HG02970 (cell line): ENCODE data around the gene LARP6.

Experiments
- ATAC-seq: cut with Tn5 transposase; IDR thresholded peaks from one replicate; pipeline ENCODE4 v1.9.1; 2021; ENCODE audit warnings: mild to moderate bottlenecking, moderate library complexity, moderate number of reproducible peaks; ENCODE audit not compliant: unreplicated experiment, low FRiP score

Gene LARP6

DNA sequence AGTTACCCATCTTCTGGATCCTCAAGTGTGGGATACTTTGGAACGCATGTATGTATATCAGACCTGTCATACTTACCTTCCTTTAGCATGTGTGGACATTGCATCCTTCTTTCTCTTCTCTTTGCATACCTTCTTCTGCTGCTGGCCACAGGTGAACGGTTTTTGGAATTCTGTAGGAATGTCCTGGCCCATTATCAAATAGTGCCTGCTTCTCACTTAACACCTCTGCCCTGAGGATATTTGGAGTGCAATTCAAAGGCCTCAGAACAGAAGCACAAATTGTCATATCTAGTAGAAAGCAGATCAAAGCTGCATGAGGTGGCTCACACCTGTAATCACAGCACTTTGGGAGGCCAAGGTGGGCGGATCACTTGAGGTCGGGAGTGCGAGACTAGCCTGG is 56.5 kb downstream of the LARP6 start:
- no peak for ATAC-seq

DNA sequence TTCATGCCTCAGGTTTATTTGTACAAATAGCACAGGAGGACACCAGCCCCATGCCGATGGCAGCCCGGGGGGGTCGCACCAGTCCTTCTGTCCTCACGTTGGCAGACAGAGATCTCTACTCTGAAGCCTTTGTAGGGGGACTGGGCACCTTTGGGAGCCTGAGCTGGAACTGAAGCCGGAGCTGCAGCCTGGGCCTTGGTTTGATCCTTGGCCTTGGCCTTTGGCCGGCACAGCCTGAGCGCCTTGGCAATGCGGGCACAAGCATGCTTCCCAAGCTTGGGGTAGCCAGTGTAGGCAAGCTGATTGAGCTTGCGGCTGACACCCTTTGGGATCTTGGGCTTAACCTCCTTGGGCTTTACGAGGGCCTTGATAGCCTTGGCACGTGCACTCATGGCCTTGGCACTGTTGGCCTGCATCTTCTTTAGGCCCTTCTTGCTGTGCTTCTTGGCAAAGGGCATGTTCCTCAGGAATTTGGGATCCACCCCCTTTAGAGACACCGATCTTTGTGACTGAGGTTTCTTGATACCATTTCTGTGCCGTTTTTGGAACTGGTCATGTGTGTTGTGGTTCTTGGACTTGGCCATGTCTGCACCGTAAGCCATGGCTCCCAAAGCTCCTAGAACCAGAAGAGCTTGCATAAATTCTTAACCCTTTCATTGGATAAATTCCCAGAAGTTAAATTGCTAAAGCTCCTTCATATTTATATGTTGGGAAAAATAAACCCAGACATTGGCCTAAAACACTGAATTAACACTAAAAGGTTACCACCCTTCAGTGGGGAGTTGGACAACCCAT is 57.2 kb downstream of the LARP6 start:
- ATAC-seq: no peak

DNA sequence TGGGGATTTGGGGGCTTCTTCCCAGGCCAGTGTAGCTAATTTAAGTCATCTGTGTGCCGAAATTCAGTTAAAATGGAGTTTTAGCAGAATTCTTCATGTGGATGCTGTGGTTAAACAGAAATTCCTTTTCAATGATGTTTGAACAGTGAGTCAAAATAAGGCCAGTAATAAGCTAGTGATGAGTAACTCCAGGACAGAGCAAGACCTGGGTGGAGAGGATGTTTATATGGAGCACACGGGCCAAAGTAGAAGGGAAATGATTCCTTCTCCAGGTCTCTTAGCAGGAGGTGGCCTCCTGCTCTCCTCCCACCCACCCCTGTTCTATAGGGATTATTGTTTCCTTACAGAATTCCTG is 58.7 kb downstream of the LARP6 start:
- no peak for ATAC-seq

DNA sequence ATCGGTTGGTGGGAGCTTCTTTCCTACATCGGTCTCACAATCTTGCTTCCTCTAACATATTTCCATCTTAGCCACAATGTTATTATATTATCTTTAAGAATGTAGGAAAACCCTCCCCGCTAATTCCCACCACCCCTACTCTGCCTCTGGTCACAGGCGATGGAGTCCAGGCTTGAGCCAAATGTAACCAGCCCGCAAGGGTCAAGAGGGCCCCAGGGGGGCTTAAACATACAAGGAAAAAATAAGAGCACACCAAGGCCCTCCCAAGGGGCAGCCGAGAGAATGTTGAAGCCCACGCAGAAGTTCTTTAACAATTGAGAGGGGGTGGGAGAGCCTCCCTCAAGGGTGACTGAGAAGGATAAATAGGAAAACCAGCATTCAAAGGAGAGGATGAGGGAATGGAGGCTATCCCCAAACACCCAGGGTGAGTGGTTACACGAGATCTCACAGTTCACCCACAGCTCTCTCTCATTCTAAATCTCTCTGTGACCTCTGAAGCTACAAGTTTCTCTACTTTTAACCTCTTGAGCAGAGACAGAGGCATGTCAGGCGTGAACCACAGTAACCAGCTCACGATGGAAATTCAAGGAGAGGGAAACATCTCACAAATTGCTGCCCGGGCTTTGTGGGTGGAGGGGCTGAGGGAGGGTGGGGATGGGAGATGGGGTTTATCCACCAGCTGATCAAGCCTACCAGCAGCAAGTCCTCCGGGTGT is 59.2 kb downstream of the LARP6 start:
- no peak for ATAC-seq

DNA sequence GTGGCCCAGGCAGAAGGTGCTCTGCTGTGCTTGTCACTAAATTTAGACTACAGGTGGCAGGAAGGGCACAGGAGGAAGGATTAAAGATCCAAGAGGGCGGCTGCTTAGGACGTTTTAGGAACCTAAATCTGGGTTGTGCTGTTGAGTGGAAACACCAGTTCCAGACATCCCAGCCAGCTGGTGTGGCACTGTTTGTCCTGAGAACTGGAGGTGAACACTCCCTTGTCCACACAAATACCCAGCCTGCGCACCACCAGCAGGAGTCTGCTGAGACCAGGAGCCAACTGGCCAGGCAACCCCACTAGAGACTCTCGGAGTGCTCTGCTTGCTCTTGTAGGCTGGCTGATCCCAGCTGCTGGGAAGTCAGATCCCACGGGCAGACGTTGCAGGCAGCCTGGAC is 60.3 kb downstream of the LARP6 start:
- no peak for ATAC-seq

DNA sequence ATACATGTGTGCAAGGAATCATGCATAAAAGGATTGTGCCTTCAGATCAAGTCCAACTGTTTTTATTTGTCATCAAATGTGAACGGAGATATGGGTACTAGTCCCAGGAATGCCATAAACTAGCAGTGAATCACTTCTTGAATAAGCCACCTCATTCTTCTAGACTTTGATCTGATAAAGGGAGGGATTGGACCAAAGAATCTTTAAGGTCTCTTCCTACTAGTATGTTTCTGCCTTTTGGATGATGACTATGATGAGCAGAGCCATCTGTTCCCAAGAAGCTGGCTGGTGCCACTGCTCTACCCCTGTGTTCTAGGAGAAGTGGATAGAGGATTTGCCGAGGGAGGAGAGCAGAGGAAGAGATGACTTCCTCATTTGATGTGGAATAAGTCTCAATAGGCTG is 61.8 kb downstream of the LARP6 start:
- no peak for ATAC-seq

DNA sequence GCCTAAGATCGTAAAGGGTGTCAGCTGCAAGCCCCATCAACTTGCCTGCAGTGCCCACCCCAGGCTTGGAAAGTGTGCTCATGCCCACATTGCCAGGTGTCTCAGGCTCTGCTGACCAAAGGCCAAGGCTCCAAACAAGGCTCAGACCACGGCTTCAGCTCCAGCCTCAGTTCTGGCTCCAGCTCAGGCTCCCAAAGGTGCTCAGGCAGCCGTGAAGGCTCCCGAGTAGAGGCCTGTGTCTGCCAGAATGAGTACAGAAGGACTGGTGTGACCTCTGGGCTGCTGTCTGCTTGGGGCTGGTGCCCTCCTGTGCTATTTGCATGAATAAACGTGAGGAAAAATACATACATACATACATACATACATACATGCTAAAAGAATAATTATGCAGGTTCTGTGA is 62.7 kb downstream of the LARP6 start:
- no peak for ATAC-seq

DNA sequence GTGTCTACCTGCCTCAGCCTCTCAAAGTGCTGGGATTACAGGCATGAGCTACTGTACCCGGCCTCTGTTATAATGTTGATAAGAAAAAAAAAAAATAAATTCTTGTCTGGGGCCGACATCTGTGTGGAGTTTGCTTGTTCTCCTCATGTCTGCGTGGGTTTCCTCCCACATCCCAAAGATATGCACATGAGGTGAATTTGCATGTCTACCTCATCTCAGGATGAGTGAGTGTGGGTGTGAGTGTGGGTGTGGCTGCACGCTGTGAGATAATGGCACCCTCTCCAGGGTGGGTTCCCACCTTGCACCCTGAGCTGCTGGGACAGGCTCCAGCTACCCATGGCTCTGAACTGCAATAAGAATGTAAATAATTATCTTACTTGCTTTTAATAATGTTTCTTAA is 64.7 kb downstream of the LARP6 start:
- ATAC-seq: no peak

DNA sequence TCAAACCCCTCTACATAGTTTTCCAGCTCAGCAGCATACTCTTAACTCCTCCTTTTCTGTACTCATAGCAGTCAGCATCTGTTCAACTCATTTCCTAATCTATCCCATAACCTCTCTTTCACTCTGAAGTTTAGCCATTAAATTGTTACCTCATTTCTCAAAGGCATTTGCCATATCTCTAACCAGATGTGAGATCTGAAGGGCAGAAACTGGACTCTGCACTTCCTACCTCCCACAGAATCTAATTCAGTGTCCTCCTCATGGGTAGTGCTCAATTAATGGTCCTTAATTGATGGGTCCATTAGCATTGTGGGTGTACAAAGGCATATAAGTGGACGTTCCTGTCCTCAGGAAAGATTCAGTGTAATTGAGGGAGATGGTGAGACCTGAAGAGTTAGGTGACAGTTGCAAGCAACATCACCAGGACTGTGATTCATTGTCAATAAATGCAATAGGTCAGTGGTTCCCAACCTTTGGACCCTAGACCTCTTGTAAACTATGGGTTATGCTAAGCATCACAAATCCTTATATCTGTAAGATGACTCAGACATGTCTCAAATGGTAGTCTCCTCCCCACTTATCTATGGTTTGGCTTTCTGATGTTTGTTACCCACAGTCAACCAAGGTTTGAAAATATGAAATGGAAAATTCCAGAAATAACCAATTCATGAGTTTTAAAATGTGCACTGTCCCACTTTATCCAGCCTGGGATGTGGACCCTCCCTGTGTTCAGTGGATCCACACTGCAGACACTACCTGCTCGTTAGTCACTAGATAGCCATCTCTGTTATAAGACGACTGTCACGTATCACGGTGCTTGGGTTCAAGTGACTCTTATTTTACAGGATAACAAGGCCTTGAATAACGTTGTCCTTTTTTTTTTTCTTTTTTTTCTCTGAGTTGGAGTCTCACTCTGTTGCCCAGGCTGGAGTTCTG is 65.6 kb downstream of the LARP6 start:
- no peak for ATAC-seq

DNA sequence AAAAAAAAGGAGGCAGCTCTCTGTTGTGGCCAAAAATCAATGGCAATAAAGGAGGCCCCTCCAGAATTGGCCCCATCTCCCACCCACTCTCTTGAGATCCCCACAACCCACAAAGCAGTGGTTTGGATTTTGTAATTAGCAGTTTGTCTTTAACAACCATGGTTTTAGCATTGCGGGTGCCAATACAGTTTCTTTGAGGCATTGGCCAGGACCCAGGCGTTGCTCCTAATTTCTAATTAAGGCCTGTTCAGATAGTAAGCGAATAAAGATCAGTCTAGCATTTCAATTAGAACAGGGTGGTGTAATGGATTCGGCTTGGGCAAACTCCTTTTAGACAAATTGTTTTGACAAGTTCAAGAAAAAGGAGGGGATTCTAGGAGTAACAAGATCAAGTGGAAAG is 67.0 kb downstream of the LARP6 start:
- ATAC-seq: no peak

DNA sequence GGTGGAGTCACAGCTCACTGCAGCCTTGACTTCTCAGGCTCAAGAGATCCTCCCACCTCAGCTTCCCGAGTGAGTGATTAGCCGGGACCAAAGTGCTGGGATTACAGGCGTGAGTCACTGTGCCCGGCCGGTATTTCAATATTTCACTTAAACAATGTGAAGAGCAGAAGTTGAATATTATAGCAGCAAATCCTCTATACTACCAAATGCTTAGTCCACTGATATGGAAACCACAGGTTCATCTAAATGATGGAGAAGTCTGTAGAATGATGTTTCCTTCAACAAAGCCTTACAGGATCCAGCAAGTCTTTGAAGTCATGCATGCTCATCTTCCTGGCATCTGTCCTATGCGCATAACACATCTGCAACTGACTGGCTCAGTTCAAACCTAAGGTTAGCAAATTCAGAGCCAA is 70.3 kb downstream of the LARP6 start:
- ATAC-seq: no peak

DNA sequence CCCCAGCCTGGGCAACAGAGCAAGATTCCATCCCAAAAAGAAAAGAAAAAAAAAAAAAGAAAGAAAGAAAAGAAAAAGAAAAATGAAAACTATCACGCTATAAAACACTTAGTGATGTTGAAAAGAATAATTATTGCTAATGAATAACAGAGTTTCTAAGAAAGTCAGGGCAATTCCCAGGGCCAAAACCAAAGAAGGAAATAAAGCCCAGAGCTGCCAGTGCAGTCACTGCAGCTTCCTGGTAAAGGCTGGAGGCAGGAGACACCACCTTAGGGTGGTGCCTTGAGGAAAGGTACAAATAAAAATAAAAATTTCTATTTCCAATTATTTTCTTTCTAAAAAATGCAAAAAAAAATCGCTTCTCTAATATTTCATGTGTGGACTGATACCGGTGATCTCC is 70.9 kb downstream of the LARP6 start:
- ATAC-seq: no peak

DNA sequence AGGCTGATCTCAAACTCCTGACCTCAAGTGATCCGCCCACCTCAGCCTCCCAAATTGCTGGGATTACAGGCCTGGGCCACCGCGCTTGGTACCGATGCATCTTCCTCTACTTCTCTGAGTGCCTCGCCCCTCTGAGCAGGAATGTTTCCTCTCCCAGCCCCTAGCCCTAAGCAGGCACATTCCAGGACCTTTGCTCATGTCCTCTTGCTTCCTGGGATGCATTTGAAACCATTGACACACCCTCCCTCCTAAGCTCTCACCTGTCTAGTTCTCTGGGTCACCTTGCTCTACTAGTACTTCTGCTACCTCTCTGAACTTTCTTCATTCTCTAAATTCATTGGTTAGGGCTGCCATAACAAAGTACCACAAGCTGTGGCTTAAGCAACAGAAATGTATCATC is 72.7 kb downstream of the LARP6 start:
- ATAC-seq: no peak
